Measurements from ENCODE around the gene EML3.

EML3 gene

DNA sequence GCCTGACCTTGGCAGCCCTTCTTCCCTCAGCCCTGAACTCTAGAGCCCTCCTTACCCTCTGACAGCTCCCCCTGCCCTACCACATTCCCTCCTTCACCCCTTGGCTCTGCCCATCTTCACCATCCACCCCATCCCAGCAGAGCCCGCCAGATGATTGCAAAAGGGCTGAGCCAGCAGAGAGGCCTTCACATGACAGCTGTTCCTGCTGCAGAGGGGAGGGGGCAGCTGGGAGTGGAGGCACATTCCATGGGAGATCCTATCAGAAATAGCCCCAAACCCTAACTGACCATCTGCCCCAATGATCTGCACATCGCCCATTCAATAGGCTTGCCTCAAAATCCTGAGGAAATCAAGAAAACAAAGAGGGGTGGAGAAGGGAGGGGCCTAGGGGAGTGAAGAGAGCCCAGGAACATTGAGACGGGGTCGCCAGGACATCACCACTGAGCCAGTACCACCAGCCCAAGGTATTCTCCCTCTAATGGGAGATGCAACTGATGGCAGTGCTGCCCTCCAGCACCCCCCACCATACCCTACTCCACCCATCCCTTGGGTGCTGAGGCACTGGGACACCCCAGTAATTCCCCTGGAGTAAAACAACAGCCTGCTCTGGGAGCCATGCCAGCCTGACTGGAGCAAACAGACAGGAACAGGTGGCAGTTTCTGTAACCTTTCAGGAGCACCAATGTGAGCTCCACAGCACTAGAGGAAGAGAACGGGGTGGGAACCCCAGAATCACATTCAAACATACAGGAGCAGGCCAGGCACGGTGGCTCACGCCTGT lies 58.0 kb downstream of the EML3 start:
- H3K4me3 ChIP-seq (ENCODE audit: low read depth in 1 of 5, low read length in 5 of 5), result peak overlapping the region; percentile 10 to 51 (median 18)
- H3K9me3 ChIP-seq (ENCODE audit: control insufficient read depth in 5 of 5, low read length in 5 of 5), result no peaks in the 10 kb centered on the region
- H3K27ac ChIP-seq (ENCODE audit: low read depth, low read length), result peak overlapping the region; percentile 99
- peaks cover 0 to 15% (median 11%) of the 10 kb centered on the region in 5 donors for H3K36me3 ChIP-seq (ENCODE audit: control insufficient read depth in 5 of 5, insufficient read depth in 5 of 5, low read length in 5 of 5)
- no peaks in the 10 kb centered on the region for H3K27me3 ChIP-seq (ENCODE audit: control insufficient read depth in 5 of 5, insufficient read depth in 4 of 5, low read length in 5 of 5)
- peak overlapping the region in 4 of 5 donors; percentile 38 to 55 (median 41) for H3K9ac ChIP-seq (ENCODE audit: low read length in 5 of 5)
- H3K4me1 ChIP-seq (ENCODE audit: control insufficient read depth in 5 of 5, insufficient read depth in 5 of 5, low read length in 5 of 5), result peaks cover 29 to 78% (median 64%) of the 10 kb centered on the region in 5 donors

DNA sequence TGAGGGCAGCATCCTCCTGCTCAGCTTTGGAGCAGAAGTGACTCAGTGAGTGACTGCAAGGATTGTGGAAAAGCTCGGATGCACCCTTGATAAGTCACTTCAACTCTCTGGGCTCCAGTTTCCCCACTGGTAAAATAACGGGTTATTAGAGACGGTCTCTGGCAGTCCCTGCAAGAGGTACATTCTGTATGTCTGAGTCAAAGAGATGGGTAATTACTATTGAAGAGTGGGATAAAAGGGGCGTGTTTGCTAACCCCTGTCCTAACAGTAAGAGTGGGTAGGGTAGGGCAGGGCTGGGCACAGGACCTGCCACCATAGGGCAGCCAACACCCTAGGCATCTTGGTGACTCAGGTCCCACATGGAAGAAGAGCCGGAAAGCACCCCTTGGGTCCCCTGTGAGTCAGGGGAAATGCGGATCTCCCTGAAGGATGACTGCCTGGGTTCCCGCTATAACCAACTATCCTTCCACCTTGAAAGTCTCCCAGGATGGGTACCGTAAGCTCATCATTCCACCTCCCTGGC lies 58.7 kb downstream of the EML3 start:
- Histone ChIP-seq H3K4me1 (ENCODE audit: control insufficient read depth in 5 of 5, insufficient read depth in 5 of 5, low read length in 5 of 5) (peaks cover 29 to 85% (median 66%) of the 10 kb centered on the region in 5 donors), H3K9me3 (ENCODE audit: control insufficient read depth in 5 of 5, low read length in 5 of 5) (no peaks in the 10 kb centered on the region), H3K27me3 (ENCODE audit: control insufficient read depth in 5 of 5, insufficient read depth in 4 of 5, low read length in 5 of 5) (no peaks in the 10 kb centered on the region), H3K4me3 (ENCODE audit: low read depth in 1 of 5, low read length in 5 of 5) (peak overlapping the region; percentile 39 to 72 (median 48)), H3K27ac (ENCODE audit: low read depth, low read length) (peak overlapping the region; percentile 99), H3K36me3 (ENCODE audit: control insufficient read depth in 5 of 5, insufficient read depth in 5 of 5, low read length in 5 of 5) (peaks cover 0 to 8% (median 4%) of the 10 kb centered on the region in 5 donors), H3K9ac (ENCODE audit: low read length in 5 of 5) (peak overlapping the region; percentile 33 to 91 (median 82))

DNA sequence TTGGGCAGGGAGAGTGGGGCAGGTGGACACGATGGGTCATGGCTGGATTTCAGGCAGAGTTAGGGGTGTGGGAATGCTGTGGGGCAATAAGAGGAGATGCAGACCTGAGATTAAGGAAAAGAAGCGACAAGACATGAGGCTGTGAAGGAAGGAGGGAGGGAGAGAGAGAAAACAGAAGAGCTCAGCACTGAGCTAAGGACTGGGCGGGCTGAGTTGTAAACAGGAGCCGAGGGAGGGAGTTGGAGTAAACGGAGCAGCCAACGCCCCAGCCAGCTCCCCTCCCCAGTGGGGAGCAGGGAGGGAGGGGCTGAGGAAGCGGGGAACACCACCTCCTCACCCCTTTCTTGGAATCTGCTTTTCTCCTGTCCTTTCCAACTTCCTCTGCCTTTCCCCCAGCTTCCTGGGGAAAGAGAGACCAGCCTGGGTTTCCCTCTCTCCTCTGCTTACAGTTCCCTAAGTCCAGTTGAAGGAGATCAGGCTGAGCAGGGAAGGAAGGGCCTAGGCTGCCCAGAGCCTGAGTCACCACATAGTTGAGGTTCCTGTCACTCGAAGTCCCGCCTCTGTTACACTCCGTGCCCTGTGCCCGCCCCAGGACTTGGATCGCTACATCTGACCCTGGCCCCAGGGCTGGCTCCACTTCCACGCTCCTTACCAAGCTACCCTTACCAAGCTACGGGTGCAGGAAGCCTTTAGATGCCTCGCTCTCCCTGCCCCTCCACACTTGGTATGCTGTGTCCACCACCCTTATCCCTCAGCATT lies 59.3 kb downstream of the EML3 start:
- Histone ChIP-seq H3K36me3 (ENCODE audit: control insufficient read depth in 5 of 5, insufficient read depth in 5 of 5, low read length in 5 of 5) (peaks cover 0 to 2% (median 0%) of the 10 kb centered on the region in 5 donors), H3K4me3 (ENCODE audit: low read depth in 1 of 5, low read length in 5 of 5) (peak overlapping the region; percentile 23 to 72 (median 50)), H3K9ac (ENCODE audit: low read length in 5 of 5) (peak overlapping the region; percentile 68 to 91 (median 82)), H3K4me1 (ENCODE audit: control insufficient read depth in 5 of 5, insufficient read depth in 5 of 5, low read length in 5 of 5) (peaks cover 29 to 91% (median 70%) of the 10 kb centered on the region in 5 donors), H3K9me3 (ENCODE audit: control insufficient read depth in 5 of 5, low read length in 5 of 5) (no peaks in the 10 kb centered on the region), H3K27ac (ENCODE audit: low read depth, low read length) (peak overlapping the region; percentile 99), H3K27me3 (ENCODE audit: control insufficient read depth in 5 of 5, insufficient read depth in 4 of 5, low read length in 5 of 5) (no peaks in the 10 kb centered on the region)

DNA sequence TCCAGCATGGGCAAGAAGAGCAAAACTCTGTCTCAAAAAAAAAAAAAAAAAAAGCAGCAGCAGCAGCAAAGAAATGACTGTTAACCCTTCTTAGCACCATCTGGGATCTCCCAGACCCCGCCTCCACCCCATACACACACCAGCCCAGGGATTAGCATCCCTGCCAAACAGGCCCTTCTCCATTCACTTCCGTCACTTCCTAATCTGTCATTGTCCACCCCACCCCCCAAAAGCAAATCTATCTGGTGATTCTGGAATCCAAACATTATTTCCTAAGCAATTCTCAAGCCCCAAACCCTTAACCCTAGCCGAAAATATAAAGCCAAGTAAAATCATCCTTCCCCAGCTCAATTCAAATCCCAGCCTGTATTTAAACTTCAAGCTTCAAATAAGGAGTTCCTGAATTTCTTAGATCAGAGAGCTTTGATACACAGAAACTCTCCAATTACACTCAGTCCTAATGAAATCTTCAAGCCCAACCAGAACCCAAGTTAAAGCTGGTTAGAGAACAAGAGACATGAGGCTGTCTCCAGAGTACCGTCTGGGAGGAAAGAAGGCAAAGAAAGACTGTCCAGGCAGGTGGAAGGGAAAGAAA lies 60.0 kb downstream of the EML3 start:
- Histone ChIP-seq H3K9ac (ENCODE audit: low read length in 5 of 5) (peak overlapping the region; percentile 59 to 91 (median 82)), H3K9me3 (ENCODE audit: control insufficient read depth in 5 of 5, low read length in 5 of 5) (no peaks in the 10 kb centered on the region), H3K4me3 (ENCODE audit: low read depth in 1 of 5, low read length in 5 of 5) (peak overlapping the region; percentile 23 to 72 (median 50)), H3K4me1 (ENCODE audit: control insufficient read depth in 5 of 5, insufficient read depth in 5 of 5, low read length in 5 of 5) (peaks cover 29 to 97% (median 77%) of the 10 kb centered on the region in 5 donors), H3K27ac (ENCODE audit: low read depth, low read length) (peak overlapping the region; percentile 99), H3K27me3 (ENCODE audit: control insufficient read depth in 5 of 5, insufficient read depth in 4 of 5, low read length in 5 of 5) (no peaks in the 10 kb centered on the region), H3K36me3 (ENCODE audit: control insufficient read depth in 5 of 5, insufficient read depth in 5 of 5, low read length in 5 of 5) (no peaks in the 10 kb centered on the region)

Measured in subcutaneous abdominal adipose tissue (tissue), 5 donors.